Cerebellar nuclear complex (tissue), 1 donor: ENCODE data around the gene DPYSL5.
"Not testable (repeated sequence)": the region's sequence is repeated elsewhere in the genome, so short reads cannot be mapped to it uniquely, and the experiment has no call there.

Experiments
- DNase-seq, 2 experiments: peaks; one replicate each; lab custom pipeline; 2025; lab: John Stamatoyannopoulos, UW

The DPYSL5 gene

GRCh38 chr2:26847655-26848335, at the start of gene DPYSL5:
Gene DPYSL5, plus strand, starts transcription at chr2:26848132. Its CDS starts 50,368 bp downstream, at chr2:26898500.
- DNase-seq = peak in 1 of 2 experiments; percentile 51

GRCh38 chr2:26801328-26801727, 46.6 kb upstream of the DPYSL5 start:
- DNase-seq = no peak

- DNase-seq = no peak
Observed at GRCh38 chr2:26801796-26802195, 46.1 kb upstream of the DPYSL5 start.

GRCh38 chr2:26805241-26805676, 42.7 kb upstream of the DPYSL5 start:
- no peak for DNase-seq

- DNase-seq = peak in 1 of 2 experiments; percentile 22
Observed at GRCh38 chr2:26807788-26808460, 40.0 kb upstream of the DPYSL5 start.

GRCh38 chr2:26809211-26809610, 38.7 kb upstream of the DPYSL5 start:
- no peak for DNase-seq

- no peak for DNase-seq
Observed at GRCh38 chr2:26809876-26810577, 37.9 kb upstream of the DPYSL5 start.

GRCh38 chr2:26811261-26811660, 36.7 kb upstream of the DPYSL5 start:
- no peak for DNase-seq

GRCh38 chr2:26811791-26812694, 35.9 kb upstream of the DPYSL5 start:
- DNase-seq = no peak

GRCh38 chr2:26812731-26813130, 35.2 kb upstream of the DPYSL5 start:
- DNase-seq = no peak

GRCh38 chr2:26814072-26814765, 33.7 kb upstream of the DPYSL5 start:
- not testable (repeated sequence) for DNase-seq

GRCh38 chr2:26816893-26817292, 31.0 kb upstream of the DPYSL5 start:
- no peak for DNase-seq

GRCh38 chr2:26818255-26818654, 29.7 kb upstream of the DPYSL5 start:
- DNase-seq = no peak

GRCh38 chr2:26818972-26819371, 29.0 kb upstream of the DPYSL5 start:
- DNase-seq = no peak

GRCh38 chr2:26820932-26821331, 27.0 kb upstream of the DPYSL5 start:
- DNase-seq = no peak

GRCh38 chr2:26822877-26823276, 25.1 kb upstream of the DPYSL5 start:
- no peak for DNase-seq

GRCh38 chr2:26838121-26838906, 9.6 kb upstream of the DPYSL5 start:
- no peak for DNase-seq

GRCh38 chr2:26840937-26841610, 6.9 kb upstream of the DPYSL5 start:
- DNase-seq = no peak

- DNase-seq = no peak
Observed at GRCh38 chr2:26843041-26843440, 4.9 kb upstream of the DPYSL5 start.

- no peak for DNase-seq
Observed at GRCh38 chr2:26845021-26845420, 2.9 kb upstream of the DPYSL5 start.
